Fibroblast of lung (primary cell): ENCODE results near the gene PXMP2. TPM values are rescaled to one million over a fixed set of nuclear protein-coding genes. Genes with fewer than 3 reads are reported as not detected.

Experiments
- DNase-seq, 2 donors: peaks; one replicate each; pipeline versions ENCODE4 v3.0.0 to v3.0.0-alpha.2; 2010; ENCODE audit warnings: low read depth in 2 of 2
- H2AFZ ChIP-seq: 2 replicates; pipeline ENCODE4 v1.5.1; 2012; ENCODE audit warnings: low read length, control low read depth, inconsistent platforms
- H3K27ac ChIP-seq: 2 replicates; pipeline ENCODE4 v1.5.1; 2011; ENCODE audit warnings: low read length, control low read depth; ENCODE audit not compliant: insufficient read depth
- H3K27me3 ChIP-seq: 2 replicates; pipeline ENCODE4 v1.5.1; 2011; ENCODE audit warnings: mild to moderate bottlenecking, low read length; ENCODE audit not compliant: control insufficient read depth, insufficient read depth
- H3K36me3 ChIP-seq: 2 replicates; pipeline ENCODE4 v1.5.1; 2011; ENCODE audit warnings: low read length; ENCODE audit not compliant: control insufficient read depth, insufficient read depth
- H3K4me1 ChIP-seq: 2 replicates; pipeline ENCODE4 v1.5.1; 2011; ENCODE audit warnings: low read length; ENCODE audit not compliant: control insufficient read depth, insufficient read depth; ENCODE audit errors: extremely low read depth
- H3K4me2 ChIP-seq: 2 replicates; pipeline ENCODE4 v1.5.1; 2011; ENCODE audit warnings: low read length, control low read depth; ENCODE audit not compliant: insufficient read depth; ENCODE audit errors: extremely low read depth
- H3K4me3 ChIP-seq, 4 experiments: fragments of 200-600 bp in 1 of 4; sonication (generic) in 1 of 4; replicated peaks in 1 of 4; 2 replicates each; pipeline ENCODE4 v1.5.1; 2011 to 2016; ENCODE audit warnings: low read length in 4 of 4, low read depth in 3 of 4, mild to moderate bottlenecking in 3 of 4, control low read depth in 2 of 4, inconsistent platforms in 1 of 4, mixed read lengths in 1 of 4; ENCODE audit not compliant: insufficient read depth in 1 of 4; ENCODE audit errors: control extremely low read depth in 1 of 4
- H3K79me2 ChIP-seq: 2 replicates; pipeline ENCODE4 v1.5.1; 2012; ENCODE audit warnings: mild to moderate bottlenecking, low read length, inconsistent platforms; ENCODE audit not compliant: control insufficient read depth, insufficient read depth
- H3K9ac ChIP-seq: 2 replicates; pipeline ENCODE4 v1.5.1; 2011; ENCODE audit warnings: mild to moderate bottlenecking, low read length, control low read depth; ENCODE audit not compliant: insufficient read depth
- H3K9me3 ChIP-seq: 2 replicates; pipeline ENCODE4 v1.5.1; 2012; ENCODE audit warnings: low read depth, low read length; ENCODE audit not compliant: control insufficient read depth, insufficient read depth
- H4K20me1 ChIP-seq: 2 replicates; pipeline ENCODE4 v1.5.1; 2011; ENCODE audit warnings: low read length; ENCODE audit not compliant: control insufficient read depth, insufficient read depth; ENCODE audit errors: extremely low read depth
- EZH2 ChIP-seq: IDR thresholded peaks from 2 replicates; pipeline ENCODE4 v1.5.1; 2012; ENCODE audit warnings: low read length, control low read depth, mild to moderate bottlenecking; ENCODE audit errors: missing control alignments
- polyA plus RNA-seq, 2 donors: library from polyadenylated mRNA; depleted of rRNA in 1 of 2; stranded (reverse) in 1 of 2; unstranded in 1 of 2; fragments of >200 nt; gene quantifications; 2 replicates each; pipeline ENCODE4 v1.2.1, GENCODE V29; 2011 to 2012; ENCODE audit warnings: missing spikeins in 1 of 2
- total RNA-seq: library from RNA; depleted of rRNA; stranded (reverse); fragments of >200 nt; gene quantifications from 2 replicates; pipeline ENCODE4 v1.2.1, GENCODE V29; 2014
- TF ChIP-seq, protein P1 (sequence below), 2 donors: IDR thresholded peaks in 1 of 2; conservative IDR thresholded peaks in 1 of 2; 1 replicate in 1 of 2; 2 replicates in 1 of 2; pipeline ENCODE4 v1.5.1; 2011 to 2012; ENCODE audit warnings: low read length in 2 of 2, control low read depth in 1 of 2, inconsistent platforms in 1 of 2, low read depth in 1 of 2, mild to moderate bottlenecking in 1 of 2

PXMP2 gene
- total and polyA plus RNA-seq, 2 donors (not counting 1 experiment from before 2014, with no cell fraction given), result 10.6 to 14.5 TPM

DNA sequence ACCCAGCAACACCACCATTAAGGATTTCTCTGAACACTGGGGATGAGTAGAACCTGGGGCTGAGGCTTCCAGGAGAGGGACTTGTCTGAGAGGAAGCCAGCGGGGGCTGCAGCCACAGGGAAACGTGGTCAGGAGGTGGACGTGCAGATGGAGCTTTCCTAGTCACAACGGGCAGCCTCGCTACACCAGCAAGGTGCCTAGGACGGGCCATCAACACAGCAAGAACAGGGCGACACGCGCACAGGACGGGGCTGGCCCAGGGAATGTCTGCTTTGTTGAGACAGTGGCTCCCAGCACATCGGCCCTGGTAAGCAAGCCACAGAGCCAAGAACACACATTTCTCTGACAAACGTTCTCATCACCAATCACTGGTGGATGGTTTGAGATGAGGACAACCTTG lies 49.0 kb downstream of the PXMP2 start:
- DNase-seq, result no peak
- Histone ChIP-seq H3K27ac (no peak overlapping the region), H3K4me2 (no peak overlapping the region), H3K79me2 (peaks cover 3% of the 10 kb centered on the region), H3K4me1 (no peaks in the 10 kb centered on the region), H3K9ac (no peak overlapping the region), H3K27me3 (no peaks in the 10 kb centered on the region), H3K9me3 (no peaks in the 10 kb centered on the region), H2AFZ (no peak overlapping the region), H4K20me1 (no peaks in the 10 kb centered on the region), H3K4me3 (no peak overlapping the region), H3K36me3 (peaks cover 50% of the 10 kb centered on the region)
- no peak for TF ChIP-seq EZH2
- TF ChIP-seq, protein P1, sequence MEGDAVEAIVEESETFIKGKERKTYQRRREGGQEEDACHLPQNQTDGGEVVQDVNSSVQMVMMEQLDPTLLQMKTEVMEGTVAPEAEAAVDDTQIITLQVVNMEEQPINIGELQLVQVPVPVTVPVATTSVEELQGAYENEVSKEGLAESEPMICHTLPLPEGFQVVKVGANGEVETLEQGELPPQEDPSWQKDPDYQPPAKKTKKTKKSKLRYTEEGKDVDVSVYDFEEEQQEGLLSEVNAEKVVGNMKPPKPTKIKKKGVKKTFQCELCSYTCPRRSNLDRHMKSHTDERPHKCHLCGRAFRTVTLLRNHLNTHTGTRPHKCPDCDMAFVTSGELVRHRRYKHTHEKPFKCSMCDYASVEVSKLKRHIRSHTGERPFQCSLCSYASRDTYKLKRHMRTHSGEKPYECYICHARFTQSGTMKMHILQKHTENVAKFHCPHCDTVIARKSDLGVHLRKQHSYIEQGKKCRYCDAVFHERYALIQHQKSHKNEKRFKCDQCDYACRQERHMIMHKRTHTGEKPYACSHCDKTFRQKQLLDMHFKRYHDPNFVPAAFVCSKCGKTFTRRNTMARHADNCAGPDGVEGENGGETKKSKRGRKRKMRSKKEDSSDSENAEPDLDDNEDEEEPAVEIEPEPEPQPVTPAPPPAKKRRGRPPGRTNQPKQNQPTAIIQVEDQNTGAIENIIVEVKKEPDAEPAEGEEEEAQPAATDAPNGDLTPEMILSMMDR (conservative IDR thresholded peaks at IDR 0.05 in 1 of 2, IDR thresholded peaks at IDR 0.05 in 1 of 2; ENCODE audit: low read depth in 1 of 2, low read length in 2 of 2), result no peak

DNA sequence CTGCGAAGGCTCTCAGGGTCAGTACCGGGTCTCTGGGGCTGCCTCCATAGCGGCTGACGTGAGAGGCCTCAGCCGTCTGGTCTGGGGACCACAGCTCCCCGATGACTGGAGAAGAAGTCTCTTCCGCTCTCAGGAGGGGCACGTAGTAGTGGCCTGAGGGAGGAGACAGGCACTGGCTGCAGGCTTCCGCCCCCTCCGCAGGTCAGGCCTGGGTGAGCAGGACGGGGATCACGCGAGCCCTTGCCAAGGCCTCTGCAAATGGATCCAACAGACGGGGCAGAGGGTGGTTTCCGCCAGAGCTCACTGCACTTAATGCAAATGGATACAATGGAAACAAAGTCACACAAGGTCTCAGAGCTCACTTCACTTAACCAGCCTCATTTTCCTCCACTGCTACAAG lies 49.5 kb downstream of the PXMP2 start:
- Histone ChIP-seq H3K27me3 (no peaks in the 10 kb centered on the region), H3K9me3 (no peaks in the 10 kb centered on the region), H3K36me3 (peaks cover 50% of the 10 kb centered on the region), H3K79me2 (peaks cover 6% of the 10 kb centered on the region), H2AFZ (no peak overlapping the region), H3K27ac (no peak overlapping the region), H4K20me1 (no peaks in the 10 kb centered on the region), H3K4me1 (no peaks in the 10 kb centered on the region), H3K4me2 (no peak overlapping the region), H3K9ac (no peak overlapping the region), H3K4me3 (no peak overlapping the region)
- TF ChIP-seq EZH2, result no peak
- TF ChIP-seq, protein P1 (conservative IDR thresholded peaks at IDR 0.05 in 1 of 2, IDR thresholded peaks at IDR 0.05 in 1 of 2; ENCODE audit: low read depth in 1 of 2, low read length in 2 of 2), result no peak
- no peak for DNase-seq

DNA sequence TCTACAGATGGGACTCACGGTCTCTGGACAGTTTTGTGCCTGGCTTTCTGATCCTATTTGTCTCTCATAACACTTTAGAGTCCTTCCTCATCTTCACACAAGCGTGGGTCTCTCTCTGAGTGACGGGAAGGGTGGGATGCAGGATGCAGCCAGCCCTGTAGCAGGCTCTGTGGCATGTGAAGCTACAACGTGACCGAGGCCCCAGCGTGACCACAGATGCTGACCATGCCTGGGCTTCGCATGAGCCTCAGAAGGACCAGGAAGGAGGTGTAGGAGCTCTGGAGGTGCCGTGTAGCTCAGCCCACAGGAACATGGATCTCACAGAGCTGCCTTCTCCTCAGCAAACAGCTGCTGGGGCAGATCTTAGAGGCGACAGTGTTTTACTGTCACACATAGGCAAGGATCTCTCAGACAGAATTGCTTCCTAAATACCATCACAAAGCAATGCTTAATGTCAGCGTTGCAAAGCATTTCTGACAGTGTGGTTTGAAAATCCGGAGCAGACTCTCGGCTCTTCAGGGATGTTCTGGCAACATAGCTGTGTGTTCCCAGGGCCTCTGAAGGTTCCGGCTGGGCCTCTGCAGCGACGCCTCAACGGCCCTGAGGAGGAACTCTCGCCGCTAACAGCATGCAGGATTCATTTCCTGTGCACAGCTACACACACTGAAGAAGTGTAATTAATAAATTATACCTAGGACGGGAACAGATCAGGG lies 52.4 kb downstream of the PXMP2 start:
- Histone ChIP-seq H4K20me1 (no peaks in the 10 kb centered on the region), H3K79me2 (peaks cover 28% of the 10 kb centered on the region), H3K36me3 (peaks cover 44% of the 10 kb centered on the region)

More for the DNA sequence above, 52.4 kb downstream of the PXMP2 start:
- H3K9ac ChIP-seq, result no peak overlapping the region
- H2AFZ ChIP-seq, result no peak overlapping the region
- H3K27me3 ChIP-seq, result no peaks in the 10 kb centered on the region
- no peak overlapping the region for H3K4me2 ChIP-seq
- H3K9me3 ChIP-seq, result no peaks in the 10 kb centered on the region
- TF ChIP-seq, protein P1 (conservative IDR thresholded peaks at IDR 0.05 in 1 of 2, IDR thresholded peaks at IDR 0.05 in 1 of 2; ENCODE audit: low read depth in 1 of 2, low read length in 2 of 2), result no peak
- TF ChIP-seq EZH2, result no peak
- no peaks in the 10 kb centered on the region for H3K4me1 ChIP-seq
- H3K27ac ChIP-seq, result no peak overlapping the region
- no peak overlapping the region for H3K4me3 ChIP-seq
- no peak for DNase-seq
